A673 (cell line): ENCODE data around the gene SEC14L3. TPM values are rescaled to one million over a fixed set of nuclear protein-coding genes. Genes with fewer than 3 reads are reported as not detected.

Experiments used
- BruUV-seq: library from RNA; stranded (reverse); fragments of 400-500 nt; replicated peaks from 2 replicates; lab custom pipeline; 2021; lab: Mats Ljungman, UMichigan
- CTCF ChIA-PET: fragments of 300-600 bp; sonication (Branson Sonifier 250); formaldehyde crosslinking; loops from one replicate; lab custom pipeline; 2022; ENCODE audit warnings: antibody characterized with exemption; lab: Charles Lee
- POLR2A ChIA-PET: fragments of 300-600 bp; sonication (Branson Sonifier 250); formaldehyde crosslinking; loops from one replicate; lab custom pipeline; 2022; ENCODE audit warnings: antibody characterized with exemption; ENCODE audit not compliant: low non-redundant PET; lab: Charles Lee
- DNase-seq: peaks from one replicate; pipeline ENCODE4 v3.0.0-alpha.2; 2015; ENCODE audit warnings: low spot score
- H3K27ac ChIP-seq: fragments of 200-600 bp; sonication (generic); 2 replicates; pipeline ENCODE4 v1.5.1; 2016; ENCODE audit warnings: mixed run types, low read depth, mild to moderate bottlenecking, mixed read lengths, antibody characterized with exemption, low read length; ENCODE audit not compliant: poor library complexity, severe bottlenecking
- H3K27me3 ChIP-seq: fragments of 200-600 bp; sonication (generic); replicated peaks from 2 replicates; pipeline ENCODE4 v1.6.1; 2017; ENCODE audit warnings: mixed run types, low read depth, mild to moderate bottlenecking, mixed read lengths, antibody characterized with exemption, low read length; ENCODE audit not compliant: insufficient read depth, poor library complexity
- H3K36me3 ChIP-seq: fragments of 200-600 bp; sonication (generic); 2 replicates; pipeline ENCODE4 v1.6.1; 2016; ENCODE audit warnings: mixed run types, mild to moderate bottlenecking, mixed read lengths, antibody characterized with exemption, low read length; ENCODE audit not compliant: insufficient read depth, poor library complexity, severe bottlenecking
- H3K4me1 ChIP-seq: fragments of 200-600 bp; sonication (generic); 2 replicates; pipeline ENCODE4 v1.6.1; 2017; ENCODE audit warnings: mixed run types, mild to moderate bottlenecking, mixed read lengths, antibody characterized with exemption, low read length; ENCODE audit not compliant: insufficient read depth, poor library complexity, severe bottlenecking
- H3K4me3 ChIP-seq: fragments of 200-600 bp; sonication (generic); 2 replicates; pipeline ENCODE4 v1.5.1; 2016; ENCODE audit warnings: low read depth, mixed run types, mild to moderate bottlenecking, mixed read lengths, low read length; ENCODE audit not compliant: poor library complexity, severe bottlenecking
- H3K9me3 ChIP-seq: fragments of 200-600 bp; sonication (generic); 2 replicates; pipeline ENCODE4 v1.6.1; 2016; ENCODE audit warnings: mixed run types, low read depth, mild to moderate bottlenecking, mixed read lengths, antibody characterized with exemption, low read length; ENCODE audit not compliant: poor library complexity, severe bottlenecking
- CTCF ChIP-seq: fragments of 300-800, 200-600 bp; sonication (generic); conservative IDR thresholded peaks from 2 replicates; pipeline ENCODE4 v1.5.1; 2017; ENCODE audit warnings: low read depth, mild to moderate bottlenecking, antibody characterized with exemption, low read length, moderate library complexity, mixed read lengths
- EZH2 ChIP-seq: fragments of 200-600 bp; sonication (generic); IDR thresholded peaks from 2 replicates; pipeline ENCODE4 v1.6.1; 2017; ENCODE audit warnings: borderline replicate concordance, low read depth, mild to moderate bottlenecking, mixed read lengths, antibody characterized with exemption, low read length; ENCODE audit not compliant: poor library complexity, severe bottlenecking
- intact Hi-C: fragments of 100-400 bp; cut with micrococcal nuclease; formaldehyde crosslinking; loops from one replicate; pipeline ENCODE4 v1.10.0; 2022; ENCODE audit not compliant: unreplicated experiment
- total RNA-seq: library from RNA; stranded (reverse); gene quantifications from 2 replicates; pipeline ENCODE4 v1.2.3, GENCODE V29; 2021

Gene SEC14L3
- total RNA-seq, 1 experiment from 2014 or later: not detected

DNA sequence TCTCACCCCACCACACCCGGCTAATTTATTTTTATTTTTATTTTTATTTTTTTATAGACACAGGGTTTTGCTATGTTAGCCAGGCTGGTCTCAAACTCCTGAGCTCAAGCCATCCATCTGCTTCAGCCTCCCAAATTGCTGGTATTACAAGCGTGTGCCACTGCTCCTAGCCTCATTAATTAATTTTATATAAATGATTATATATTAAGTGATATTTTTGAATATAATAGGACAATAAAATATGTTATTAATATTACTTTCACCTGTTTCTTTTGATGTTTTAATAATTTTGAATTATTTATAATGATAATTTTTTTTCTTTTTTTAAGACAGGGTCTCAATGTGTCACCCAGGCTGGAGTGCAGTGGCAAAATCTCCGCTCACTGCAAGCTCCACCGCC, 35.9 kb upstream of the SEC14L3 start:
- DNase-seq: no peak
- BruUV-seq: no TSS peak
- Histone ChIP-seq H3K27ac (no peak overlapping the region), H3K9me3 (no peaks in the 10 kb centered on the region), H3K4me1 (no peaks in the 10 kb centered on the region), H3K36me3 (no peaks in the 10 kb centered on the region), H3K4me3 (no peak overlapping the region), H3K27me3 (peaks cover 12% of the 10 kb centered on the region)
- ChIA-PET CTCF (interaction anchor here (0.5 kb wide), 1 partner anchor 97 kb away, joined by 3 read pairs; no protein-coding TSS in a partner anchor), POLR2A (no interaction called here)
- TF ChIP-seq EZH2 (no peak), CTCF (no peak)
- intact Hi-C loops: no loop called here

GRCh38 chr22:30506507-30506968, 34.7 kb upstream of the SEC14L3 start:
- Histone ChIP-seq H3K4me3 (no peak overlapping the region), H3K36me3 (no peaks in the 10 kb centered on the region), H3K27me3 (peaks cover 12% of the 10 kb centered on the region), H3K27ac (no peak overlapping the region), H3K9me3 (no peaks in the 10 kb centered on the region), H3K4me1 (no peaks in the 10 kb centered on the region)
- ChIA-PET POLR2A (interaction anchor here (0.6 kb wide), 1 partner anchor 184 kb away, joined by 3 read pairs; no protein-coding TSS in a partner anchor), CTCF (no interaction called here)
- intact Hi-C loops: no loop called here
- no peak for TF ChIP-seq CTCF
- TF ChIP-seq EZH2: no peak
- DNase-seq: no peak
- no TSS peak for BruUV-seq

DNA sequence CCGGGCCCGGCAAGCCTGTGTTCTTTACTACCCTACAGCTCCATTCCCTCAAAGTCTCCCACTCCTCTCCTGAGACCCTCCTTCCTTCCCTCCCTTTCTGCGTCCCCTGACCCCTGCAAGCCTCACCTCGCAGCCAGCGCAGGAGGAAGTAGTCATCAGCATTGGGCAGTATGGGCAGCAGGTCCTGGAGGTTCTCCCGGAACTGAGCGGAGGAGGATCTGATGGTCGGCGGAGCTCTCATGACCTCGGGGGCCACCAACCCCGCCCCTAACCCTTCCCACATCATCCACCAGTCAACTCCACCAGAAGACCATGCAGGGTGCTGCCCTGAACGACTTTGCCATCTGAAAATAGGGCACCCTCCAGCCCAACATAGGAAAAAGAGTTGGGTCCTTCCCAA, 31.7 kb upstream of the SEC14L3 start:
- Histone ChIP-seq H3K9me3 (no peaks in the 10 kb centered on the region), H3K27me3 (peaks cover 12% of the 10 kb centered on the region), H3K4me1 (no peaks in the 10 kb centered on the region), H3K27ac (no peak overlapping the region), H3K4me3 (no peak overlapping the region), H3K36me3 (no peaks in the 10 kb centered on the region)
- intact Hi-C loops: no loop called here
- ChIA-PET CTCF (no interaction called here), POLR2A (no interaction called here)
- DNase-seq: no peak
- no TSS peak for BruUV-seq
- no peak for TF ChIP-seq CTCF
